Spleen (tissue), 11 donors: ENCODE results near the gene TENM4. TPM values are rescaled to one million over a fixed set of nuclear protein-coding genes. Genes with fewer than 3 reads are reported as not detected.

Experiments used
- DNase-seq: peaks from one replicate; pipeline ENCODE4 v3.0.0-alpha.2; 2020
- H3K27ac ChIP-seq, 8 donors: fragments of 200-600 bp; sonication (generic) in 7 of 8; 1 replicate in 4 of 8; 2 replicates in 4 of 8; pipeline versions ENCODE4 v1.5.0 to v1.8.0; 2016 to 2021; ENCODE audit warnings: inconsistent platforms in 4 of 8, mild to moderate bottlenecking in 4 of 8, moderate library complexity in 1 of 8
- H3K27me3 ChIP-seq, 7 donors: fragments of 200-600 bp; sonication (generic) in 6 of 7; replicated peaks in 1 of 7; 1 replicate in 4 of 7; 2 replicates in 3 of 7; pipeline versions ENCODE4 v1.5.0 to v1.8.0; 2016 to 2021; ENCODE audit warnings: inconsistent platforms in 3 of 7, mild to moderate bottlenecking in 1 of 7
- H3K36me3 ChIP-seq, 6 donors: fragments of 200-600 bp; sonication (generic) in 5 of 6; 1 replicate in 4 of 6; 2 replicates in 2 of 6; pipeline versions ENCODE4 v1.5.0 to v1.8.0; 2016 to 2021; ENCODE audit warnings: inconsistent platforms in 2 of 6
- H3K4me1 ChIP-seq, 6 donors: fragments of 200-600 bp; sonication (generic) in 5 of 6; 1 replicate in 3 of 6; 2 replicates in 3 of 6; pipeline versions ENCODE4 v1.5.0 to v1.8.0; 2016 to 2021; ENCODE audit warnings: inconsistent platforms in 3 of 6
- H3K4me3 ChIP-seq, 8 donors: fragments of 200-600 bp; sonication (generic) in 7 of 8; 1 replicate in 4 of 8; 2 replicates in 4 of 8; pipeline versions ENCODE4 v1.5.0 to v1.8.0; 2016 to 2021; ENCODE audit warnings: inconsistent platforms in 4 of 8, mild to moderate bottlenecking in 4 of 8, moderate library complexity in 2 of 8
- H3K9me3 ChIP-seq, 8 donors: fragments of 200-600 bp; sonication (generic) in 7 of 8; 1 replicate in 4 of 8; 2 replicates in 4 of 8; pipeline versions ENCODE4 v1.5.0 to v1.8.0; 2016 to 2021; ENCODE audit warnings: inconsistent platforms in 4 of 8
- POLR2A ChIP-seq, 3 donors: fragments of 450-650 bp; IDR thresholded peaks; one replicate each; pipeline ENCODE4 v1.5.1; 2017; ENCODE audit warnings: antibody characterized with exemption in 3 of 3, mild to moderate bottlenecking in 1 of 3
- POLR2AphosphoS5 ChIP-seq, 3 donors: sonication (generic); formaldehyde crosslinking; IDR thresholded peaks; one replicate each; pipeline ENCODE4 v1.5.1; 2017; ENCODE audit warnings: antibody characterized with exemption in 3 of 3
- WGBS, 5 donors: extraction: QIAGEN DNeasy Blood & Tissue Kit in 3 of 5; methylation state at CpG; one replicate each; pipeline versions ENCODE4 v1.1.5 to v1.1.7; 2013 to 2018; 5-methylcytosine and 5-hydroxymethylcytosine counted together
- intact Hi-C: fragments of 100-400 bp; cut with DNase I; formaldehyde crosslinking; loops from one replicate; pipeline ENCODE4 v1.15.0; 2023; ENCODE audit warnings: low total_unique reads
- polyA plus RNA-seq, 3 donors: library from polyadenylated mRNA; stranded (reverse); fragments of 200-250 nt; gene quantifications; one replicate each; pipeline ENCODE4 v1.2.1, GENCODE V29; 2013
- total RNA-seq, 7 donors: library from RNA; depleted of rRNA in 3 of 7; stranded (reverse); fragments of >200 nt in 3 of 7; fragmentation: NEBNext Ultra II Directional in 4 of 7; extraction: Animal tissue kit (Norgen Biotek cat#: 25700) in 4 of 7; gene quantifications; one replicate each; pipeline versions ENCODE4 v1.1.0 to v1.2.1, GENCODE V29; 2016 to 2021
- TF ChIP-seq, protein P1 (sequence below), 11 experiments: fragments of 200-600 bp in 7 of 11; fragments of 450-650 bp in 4 of 11; sonication (generic) in 4 of 11; IDR thresholded peaks in 8 of 11; conservative IDR thresholded peaks in 3 of 11; 1 replicate in 7 of 11; 2 replicates in 4 of 11; pipeline versions ENCODE4 v1.4.0 to v1.8.0; 2016 to 2021; ENCODE audit warnings: antibody characterized with exemption in 11 of 11, inconsistent platforms in 4 of 11, mild to moderate bottlenecking in 1 of 11
- donor health status: healthy with polysubstance abuse.
- donor health status: DM: no; HTN: no; CAD: no; lungs with moderate emphysema.
- donor health status: DM: no; HTN: no; CAD: no.
- donor health status: Bipolar disorder and iron deficiency.
- donor health status: healthy.
- donor health status: DM: no; HTN: no; CAD: no.
- donor health status: DM: yes; HTN: yes; CAD: no.

Gene TENM4
- total and polyA plus RNA-seq, 10 donors = 0.09 to 4.5 (median 1.2) TPM

DNA sequence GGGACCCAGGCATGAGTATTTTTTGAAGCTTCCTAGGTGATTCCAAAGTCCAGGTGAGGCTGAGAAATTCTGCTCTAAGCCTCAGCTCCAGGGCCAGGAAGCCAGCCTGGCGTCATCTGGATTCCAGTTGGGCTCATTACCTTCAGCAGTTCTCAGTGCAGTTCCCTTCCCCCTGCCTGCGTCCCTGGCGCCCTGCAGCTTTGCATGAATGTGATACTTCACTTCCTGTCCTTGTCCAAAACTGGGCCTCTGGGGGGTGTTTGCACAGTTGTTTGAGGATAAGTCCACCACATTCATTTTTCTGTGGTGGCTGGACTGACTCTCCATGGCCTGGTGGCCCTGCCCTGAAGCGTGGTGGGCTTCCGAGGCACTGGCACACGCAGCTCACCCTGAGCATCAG is 98.1 kb downstream of the TENM4 start:
- H3K4me1 ChIP-seq = no peaks in the 10 kb centered on the region
- intact Hi-C loops = no loop called here
- TF ChIP-seq POLR2A (IDR thresholded peaks at IDR 0.05) = no peak
- TF ChIP-seq, protein P1, sequence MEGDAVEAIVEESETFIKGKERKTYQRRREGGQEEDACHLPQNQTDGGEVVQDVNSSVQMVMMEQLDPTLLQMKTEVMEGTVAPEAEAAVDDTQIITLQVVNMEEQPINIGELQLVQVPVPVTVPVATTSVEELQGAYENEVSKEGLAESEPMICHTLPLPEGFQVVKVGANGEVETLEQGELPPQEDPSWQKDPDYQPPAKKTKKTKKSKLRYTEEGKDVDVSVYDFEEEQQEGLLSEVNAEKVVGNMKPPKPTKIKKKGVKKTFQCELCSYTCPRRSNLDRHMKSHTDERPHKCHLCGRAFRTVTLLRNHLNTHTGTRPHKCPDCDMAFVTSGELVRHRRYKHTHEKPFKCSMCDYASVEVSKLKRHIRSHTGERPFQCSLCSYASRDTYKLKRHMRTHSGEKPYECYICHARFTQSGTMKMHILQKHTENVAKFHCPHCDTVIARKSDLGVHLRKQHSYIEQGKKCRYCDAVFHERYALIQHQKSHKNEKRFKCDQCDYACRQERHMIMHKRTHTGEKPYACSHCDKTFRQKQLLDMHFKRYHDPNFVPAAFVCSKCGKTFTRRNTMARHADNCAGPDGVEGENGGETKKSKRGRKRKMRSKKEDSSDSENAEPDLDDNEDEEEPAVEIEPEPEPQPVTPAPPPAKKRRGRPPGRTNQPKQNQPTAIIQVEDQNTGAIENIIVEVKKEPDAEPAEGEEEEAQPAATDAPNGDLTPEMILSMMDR (IDR thresholded peaks at IDR 0.05 in 8 of 11, conservative IDR thresholded peaks at IDR 0.05 in 3 of 11) = no peak
- TF ChIP-seq POLR2AphosphoS5 (IDR thresholded peaks at IDR 0.05) = no peak
- H3K36me3 ChIP-seq = no peaks in the 10 kb centered on the region
- no peaks in the 10 kb centered on the region for H3K9me3 ChIP-seq
- no peak overlapping the region for H3K27ac ChIP-seq
- H3K27me3 ChIP-seq = no peaks in the 10 kb centered on the region
- WGBS, 5 donors = 52 to 65% (median 54%) methylated on average over 6 of the region's 6 CpGs
- no peak for DNase-seq
- H3K4me3 ChIP-seq = no peak overlapping the region

DNA sequence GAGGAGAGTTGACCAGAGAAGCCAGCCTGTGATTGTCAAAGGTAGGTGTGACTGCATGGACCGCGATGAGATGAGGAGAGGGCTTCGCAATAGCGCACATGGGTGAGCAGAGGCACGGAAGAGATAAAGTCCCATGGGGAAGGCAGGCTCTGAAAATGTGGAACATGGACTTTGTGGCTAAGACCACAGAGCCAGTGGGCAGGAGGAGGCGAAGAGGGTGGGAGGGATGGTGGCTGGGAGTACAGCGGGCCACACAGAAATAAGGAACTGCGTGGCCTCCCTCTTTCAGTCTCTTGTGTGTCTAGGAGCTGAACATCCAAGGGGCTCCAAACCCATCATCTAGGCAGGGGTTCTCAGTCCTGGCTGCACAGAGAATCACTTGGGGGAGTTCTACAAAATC is 98.6 kb downstream of the TENM4 start:
- H3K9me3 ChIP-seq = no peaks in the 10 kb centered on the region
- H3K4me3 ChIP-seq = no peak overlapping the region
- H3K36me3 ChIP-seq = no peaks in the 10 kb centered on the region
- intact Hi-C loops = no loop called here
- DNase-seq = no peak
- no peak overlapping the region for H3K27ac ChIP-seq
- no peaks in the 10 kb centered on the region for H3K4me1 ChIP-seq
- no peaks in the 10 kb centered on the region for H3K27me3 ChIP-seq
- 76 to 82% (median 79%) methylated on average over 8 of the region's 8 CpGs for WGBS, 5 donors
- TF ChIP-seq, protein P1 (IDR thresholded peaks at IDR 0.05 in 8 of 11, conservative IDR thresholded peaks at IDR 0.05 in 3 of 11) = no peak
- no peak for TF ChIP-seq POLR2A (IDR thresholded peaks at IDR 0.05)
- TF ChIP-seq POLR2AphosphoS5 (IDR thresholded peaks at IDR 0.05) = no peak

DNA sequence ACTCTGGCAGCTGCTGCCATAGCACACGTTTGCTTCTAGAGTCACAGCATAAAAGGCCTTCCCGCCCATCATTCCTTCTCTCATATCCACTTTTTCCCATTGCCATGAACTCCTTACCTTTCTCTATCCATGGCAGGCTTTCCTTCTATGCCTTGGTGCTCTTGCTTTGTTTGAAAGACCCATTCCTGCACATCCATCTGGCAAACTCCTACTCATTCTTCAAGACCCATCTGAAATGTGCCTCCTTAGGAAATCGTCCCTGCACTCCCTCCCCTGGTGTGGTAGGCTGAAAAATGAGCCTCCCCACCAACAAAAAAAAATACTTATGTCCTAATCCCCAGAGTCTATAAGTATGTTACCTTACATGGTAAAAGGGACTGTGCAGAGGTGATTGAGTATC is 100.3 kb downstream of the TENM4 start:
- Histone ChIP-seq H3K4me1 (no peaks in the 10 kb centered on the region), H3K27me3 (no peaks in the 10 kb centered on the region), H3K27ac (no peak overlapping the region), H3K36me3 (no peaks in the 10 kb centered on the region), H3K4me3 (no peak overlapping the region), H3K9me3 (no peaks in the 10 kb centered on the region)
- intact Hi-C loops = no loop called here
- 68 to 80% (median 75%) methylated on average over 3 of the region's 3 CpGs for WGBS, 5 donors
- TF ChIP-seq POLR2A (IDR thresholded peaks at IDR 0.05) (no peak), POLR2AphosphoS5 (IDR thresholded peaks at IDR 0.05) (no peak)
- TF ChIP-seq, protein P1 (IDR thresholded peaks at IDR 0.05 in 8 of 11, conservative IDR thresholded peaks at IDR 0.05 in 3 of 11) = no peak
- no peak for DNase-seq

DNA sequence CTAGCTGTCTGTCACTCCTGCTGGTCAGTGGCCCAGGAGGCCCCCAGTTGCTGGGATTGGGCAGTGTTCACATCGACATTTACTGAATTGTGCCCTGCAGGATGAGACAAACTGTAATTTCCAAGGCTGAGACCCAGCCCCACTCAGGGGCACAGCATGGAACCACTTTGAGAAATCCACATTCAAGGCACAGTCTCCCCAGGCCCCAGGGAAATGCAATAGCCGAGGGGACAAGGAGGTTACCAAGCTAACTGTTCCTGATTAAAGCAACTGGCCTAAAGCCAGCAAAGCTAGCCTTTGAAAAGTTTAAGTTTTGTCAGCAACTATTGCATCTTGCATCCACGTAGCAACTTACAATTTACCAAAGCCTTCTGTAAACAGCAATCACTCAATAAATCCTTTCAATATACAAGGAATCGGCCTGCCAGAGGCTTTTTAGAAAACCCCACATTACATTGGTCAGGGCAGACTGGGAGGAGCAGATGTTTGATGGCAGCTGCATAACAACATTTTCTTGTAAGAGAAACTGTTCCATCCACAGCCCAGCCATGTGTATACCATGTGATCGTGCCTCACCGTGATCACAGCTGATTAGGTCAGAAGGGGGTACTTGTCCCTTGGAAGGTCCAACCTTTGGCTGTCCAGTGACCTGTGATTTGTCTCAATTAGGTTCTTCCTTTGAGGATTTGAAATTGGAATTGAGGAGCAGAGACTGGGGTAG is 103.9 kb downstream of the TENM4 start:
- 64 to 82% (median 74%) methylated on average over 6 of the region's 6 CpGs for WGBS, 5 donors
- no peaks in the 10 kb centered on the region for H3K9me3 ChIP-seq
- H3K4me1 ChIP-seq = no peaks in the 10 kb centered on the region
- no peak for TF ChIP-seq POLR2AphosphoS5 (IDR thresholded peaks at IDR 0.05)
- TF ChIP-seq, protein P1 (IDR thresholded peaks at IDR 0.05 in 8 of 11, conservative IDR thresholded peaks at IDR 0.05 in 3 of 11) = no peak
- no peak for TF ChIP-seq POLR2A (IDR thresholded peaks at IDR 0.05)
- intact Hi-C loops = no loop called here
- H3K36me3 ChIP-seq = no peaks in the 10 kb centered on the region
- H3K27ac ChIP-seq = no peak overlapping the region
- no peaks in the 10 kb centered on the region for H3K27me3 ChIP-seq
- H3K4me3 ChIP-seq = no peak overlapping the region
- DNase-seq = no peak
